A204.1 (cell line): Measurements from ENCODE around the gene STAM.

Source experiments
- FAIRE-seq: peaks from 2 replicates; lab custom pipeline; 2012; peaks lifted over from hg19 to GRCh38; lab: Jason Lieb, UNC

STAM gene

DNA sequence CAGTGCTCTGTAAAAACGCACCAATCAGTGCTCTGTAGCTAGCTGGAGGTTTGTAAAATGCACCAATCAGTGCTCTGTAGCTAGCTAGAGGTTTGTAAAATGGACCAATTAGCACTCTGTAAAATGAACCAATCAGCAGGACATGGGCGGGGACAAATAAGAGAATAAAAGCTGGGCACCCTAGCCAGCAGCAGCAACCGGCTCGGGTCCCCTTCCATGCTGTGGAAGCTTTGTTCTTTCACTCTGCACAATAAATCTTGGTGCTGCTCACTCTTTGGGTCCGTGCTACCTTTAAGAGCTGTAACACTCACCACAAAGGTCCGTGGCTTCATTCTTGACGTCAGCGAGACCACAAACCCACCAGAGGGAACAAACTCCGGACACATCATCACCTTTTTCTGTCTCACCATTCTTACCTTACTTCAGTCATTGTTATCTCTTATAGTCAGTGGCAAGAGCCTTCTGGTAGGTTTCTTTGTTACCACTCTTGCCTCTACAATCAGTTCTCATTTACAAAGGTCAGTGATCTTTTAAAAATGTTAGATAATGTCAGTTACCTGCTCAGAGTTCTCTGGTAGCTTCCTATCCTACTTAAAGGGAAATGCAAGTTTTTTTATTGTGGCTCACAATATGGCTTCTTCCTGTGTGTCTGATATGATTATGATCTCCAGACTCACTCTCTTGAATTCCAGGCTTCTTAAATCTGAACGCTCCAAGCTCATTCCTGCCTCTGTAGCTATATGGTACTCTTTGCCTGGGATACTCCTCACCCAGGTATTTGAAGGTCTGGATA lies 4.5 kb downstream of the STAM start:
- FAIRE-seq, result no peak

DNA sequence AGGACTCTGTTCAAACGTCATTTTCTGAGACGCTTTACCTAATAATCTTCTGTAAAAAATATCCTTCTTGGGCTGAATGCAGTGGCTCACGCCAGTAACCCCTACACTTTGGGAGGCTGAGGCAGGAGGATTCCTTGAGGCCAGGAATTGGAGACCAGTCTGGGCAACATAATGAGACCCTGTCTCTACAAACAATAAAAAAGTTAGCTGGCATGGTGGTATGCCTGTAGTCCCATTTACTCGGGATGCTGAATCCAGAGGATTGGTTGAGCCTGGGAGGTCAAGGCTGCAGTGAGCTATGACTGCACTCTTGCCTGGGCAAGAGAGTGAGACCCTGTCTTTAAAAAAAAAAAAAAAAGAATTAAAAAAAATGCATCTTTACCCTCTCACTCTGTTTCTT lies 5.1 kb downstream of the STAM start:
- no peak for FAIRE-seq

DNA sequence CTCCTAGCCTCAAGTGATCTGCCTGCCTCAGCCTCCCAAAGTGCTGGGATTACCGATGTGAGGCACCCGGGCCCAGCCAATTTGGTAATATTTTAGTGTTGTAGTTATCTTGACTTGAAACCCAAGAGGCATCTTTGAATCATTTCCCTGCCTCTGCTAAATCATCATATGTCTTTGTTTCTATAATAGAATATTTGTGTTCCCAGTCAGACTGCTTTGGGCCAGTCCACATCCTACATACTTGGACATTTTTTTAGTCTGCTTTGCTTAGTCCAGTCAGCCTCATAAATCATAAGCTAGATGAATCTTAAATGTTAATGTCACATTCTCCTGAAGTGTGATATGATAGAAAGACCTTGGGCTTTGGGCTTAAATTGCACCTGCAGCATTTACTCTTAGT lies 5.9 kb downstream of the STAM start:
- no peak for FAIRE-seq

DNA sequence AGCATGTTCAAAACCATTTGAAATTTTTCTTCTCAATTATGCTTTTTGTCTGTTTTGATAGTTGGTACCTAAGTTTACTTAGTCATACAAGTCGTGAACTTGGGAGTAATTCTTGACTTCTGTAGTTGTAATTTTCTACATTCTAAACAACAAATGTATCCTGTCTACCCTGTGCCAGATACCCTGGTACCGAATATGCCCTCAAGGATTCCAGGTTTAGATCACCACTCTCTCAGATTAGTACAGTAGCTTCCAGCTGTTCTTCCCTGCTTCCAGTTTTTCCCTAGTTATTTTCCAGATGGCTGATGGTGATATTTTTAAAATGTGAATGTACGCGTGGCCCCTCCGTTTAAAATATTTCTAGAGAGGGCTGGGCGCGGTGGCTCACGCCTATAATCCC lies 6.5 kb downstream of the STAM start:
- no peak for FAIRE-seq

DNA sequence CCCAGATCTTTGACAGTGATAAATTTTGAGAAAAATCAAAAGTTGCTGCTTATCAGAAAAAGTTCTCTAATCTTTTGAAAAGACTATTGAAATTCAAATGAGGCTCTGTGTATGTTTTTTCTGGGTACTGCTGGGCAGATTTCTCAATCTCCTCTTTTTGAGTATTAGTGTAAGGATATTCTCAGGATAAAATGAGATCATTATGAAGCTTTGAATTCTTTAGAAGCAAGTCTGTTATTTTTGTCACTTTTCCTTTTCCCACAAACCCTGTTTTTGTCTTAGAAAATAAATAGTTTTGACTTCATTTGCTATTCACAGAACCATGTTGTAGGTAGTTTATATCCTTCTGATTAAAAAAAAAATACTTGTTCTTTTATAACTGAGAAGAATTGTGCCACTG lies 7.9 kb downstream of the STAM start:
- FAIRE-seq, result no peak

DNA sequence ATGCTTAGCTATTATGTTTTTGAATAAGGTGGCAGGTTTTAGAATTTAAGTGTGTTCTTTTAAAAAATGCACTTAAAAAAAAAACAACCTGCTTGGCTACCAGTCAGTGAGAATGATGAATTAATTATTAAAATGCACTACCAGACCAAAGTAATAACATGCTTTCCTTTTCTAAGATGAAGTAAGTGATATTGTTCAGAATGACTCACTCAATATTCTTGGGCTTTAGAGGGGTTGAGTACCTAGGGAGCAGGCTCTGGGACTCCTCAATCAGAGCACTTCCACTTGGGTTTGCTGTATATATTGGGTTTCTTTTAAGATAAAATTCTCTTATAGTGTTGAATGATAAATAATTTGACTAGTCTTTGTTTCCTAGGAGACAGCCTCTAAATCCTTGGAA lies 8.6 kb downstream of the STAM start:
- FAIRE-seq, result no peak

DNA sequence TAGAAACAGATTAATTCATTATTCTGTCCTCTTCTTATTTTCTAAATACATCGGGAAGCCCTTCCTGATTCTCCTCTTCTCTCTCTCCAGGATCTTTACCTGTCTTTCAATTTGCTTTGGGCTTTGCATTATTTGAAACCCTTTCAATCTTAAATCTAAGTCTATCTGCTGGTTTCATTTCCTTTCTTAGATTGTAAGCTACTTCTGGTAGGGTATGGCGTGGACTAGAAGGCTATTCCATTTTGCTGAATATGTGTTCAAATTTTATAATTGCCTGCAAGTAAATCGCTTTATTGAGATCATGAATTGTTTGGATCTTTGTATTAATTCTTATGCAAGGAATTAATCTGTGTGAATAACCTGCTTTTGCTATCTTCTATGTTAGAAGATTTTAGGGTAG lies 11.1 kb downstream of the STAM start:
- no peak for FAIRE-seq

DNA sequence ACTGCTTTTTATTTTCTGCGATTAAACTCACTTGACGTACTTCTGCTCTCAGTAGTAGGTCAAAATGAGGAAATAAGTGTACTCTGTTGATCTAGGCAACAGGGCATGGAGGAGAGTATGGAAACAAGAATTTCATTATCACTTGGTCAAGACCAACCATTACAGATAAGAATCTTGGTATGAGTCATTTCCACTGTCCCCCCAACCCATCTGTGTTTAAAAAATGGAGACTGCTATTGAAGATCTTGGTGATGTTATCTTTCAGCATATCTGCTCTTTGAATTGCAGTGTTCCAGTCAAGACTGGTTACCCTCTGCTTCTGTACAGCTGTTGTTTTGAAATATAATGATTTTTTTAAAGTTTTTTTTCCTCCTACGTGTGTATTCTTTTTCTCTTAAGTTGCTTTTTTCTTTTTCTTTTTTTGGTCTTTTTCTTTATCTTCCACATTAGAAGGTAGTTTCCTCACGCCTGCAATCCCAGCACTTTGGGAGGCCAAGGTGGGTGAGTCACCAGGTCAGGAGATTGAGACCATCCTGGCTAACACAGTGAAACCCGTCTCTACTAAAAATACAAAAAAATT lies 11.7 kb downstream of the STAM start:
- FAIRE-seq, result no peak

DNA sequence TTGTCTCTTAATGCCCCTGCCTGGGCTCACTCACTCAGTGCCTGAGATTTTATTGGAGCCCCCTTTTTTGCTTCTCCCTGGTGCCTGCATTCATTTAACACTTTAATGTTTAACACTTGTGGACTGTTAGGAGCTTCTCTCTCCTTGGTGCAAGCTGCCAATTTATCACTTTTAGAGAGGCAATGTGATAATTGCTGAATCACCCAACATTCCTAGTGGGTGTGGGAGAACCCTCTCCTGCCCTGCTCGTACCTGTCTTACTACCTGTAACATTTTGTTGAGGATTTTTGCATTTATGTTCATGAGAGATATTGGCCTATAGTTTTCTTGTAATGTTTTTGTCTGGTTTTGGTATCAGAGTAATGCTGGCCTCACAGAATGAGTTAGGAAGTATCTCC lies 13.2 kb downstream of the STAM start:
- FAIRE-seq, result no peak

DNA sequence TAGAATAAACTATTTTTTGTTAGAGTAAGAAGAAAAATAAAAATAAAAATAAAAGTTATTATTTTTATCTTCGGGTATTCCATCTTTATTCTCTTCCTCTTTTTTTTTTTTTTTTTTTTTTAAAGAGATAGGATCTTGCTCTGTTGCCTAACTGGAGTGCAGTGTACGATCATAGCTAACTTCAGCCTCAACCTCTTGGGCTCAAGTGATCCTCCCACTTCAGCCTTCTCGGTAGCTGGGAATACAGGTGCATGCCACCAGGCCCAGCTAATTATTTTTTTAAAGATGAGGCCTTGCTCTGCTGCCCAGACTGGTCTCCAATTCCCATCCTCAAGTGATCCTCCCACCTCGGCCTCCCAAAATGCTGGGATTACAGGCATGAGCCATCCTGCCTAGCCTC lies 15.4 kb downstream of the STAM start:
- no peak for FAIRE-seq

DNA sequence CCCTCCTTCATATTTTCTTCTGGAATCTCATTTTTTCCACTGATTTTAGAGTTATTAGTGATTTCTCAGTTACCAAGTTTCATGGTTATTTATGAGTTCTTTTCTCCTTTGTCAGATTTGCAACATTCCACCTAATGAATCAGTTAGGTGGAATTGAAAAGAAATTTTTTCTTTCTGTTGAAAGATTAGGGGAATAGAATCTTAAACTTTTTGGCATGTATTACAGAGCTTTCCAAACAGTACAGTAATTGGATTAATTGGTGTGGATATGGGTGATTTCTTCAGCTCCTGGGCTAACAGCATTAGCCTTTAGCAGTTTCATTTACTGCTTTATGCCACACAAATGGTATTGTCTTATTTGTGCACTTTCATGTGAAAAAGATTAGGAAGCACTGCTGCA lies 17.0 kb downstream of the STAM start:
- no peak for FAIRE-seq

DNA sequence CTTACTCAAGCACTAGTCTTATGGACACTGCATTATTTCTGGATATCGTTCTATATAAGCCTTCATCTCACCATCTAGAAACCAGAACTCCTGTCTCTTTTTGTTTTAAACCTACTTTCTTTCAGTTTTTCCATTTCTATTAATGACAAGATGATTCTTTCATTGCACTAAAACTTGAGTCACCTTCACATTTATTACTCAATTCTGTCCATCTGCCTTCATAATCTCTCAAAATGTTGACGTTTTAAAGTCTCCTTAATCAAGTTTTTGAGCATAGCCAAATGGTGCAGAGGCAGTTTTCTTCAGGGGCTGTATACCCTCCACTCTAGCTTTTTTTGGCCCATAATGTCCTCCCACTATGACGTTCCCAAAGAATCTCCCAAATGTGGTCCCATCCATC lies 17.6 kb downstream of the STAM start:
- FAIRE-seq, result no peak

DNA sequence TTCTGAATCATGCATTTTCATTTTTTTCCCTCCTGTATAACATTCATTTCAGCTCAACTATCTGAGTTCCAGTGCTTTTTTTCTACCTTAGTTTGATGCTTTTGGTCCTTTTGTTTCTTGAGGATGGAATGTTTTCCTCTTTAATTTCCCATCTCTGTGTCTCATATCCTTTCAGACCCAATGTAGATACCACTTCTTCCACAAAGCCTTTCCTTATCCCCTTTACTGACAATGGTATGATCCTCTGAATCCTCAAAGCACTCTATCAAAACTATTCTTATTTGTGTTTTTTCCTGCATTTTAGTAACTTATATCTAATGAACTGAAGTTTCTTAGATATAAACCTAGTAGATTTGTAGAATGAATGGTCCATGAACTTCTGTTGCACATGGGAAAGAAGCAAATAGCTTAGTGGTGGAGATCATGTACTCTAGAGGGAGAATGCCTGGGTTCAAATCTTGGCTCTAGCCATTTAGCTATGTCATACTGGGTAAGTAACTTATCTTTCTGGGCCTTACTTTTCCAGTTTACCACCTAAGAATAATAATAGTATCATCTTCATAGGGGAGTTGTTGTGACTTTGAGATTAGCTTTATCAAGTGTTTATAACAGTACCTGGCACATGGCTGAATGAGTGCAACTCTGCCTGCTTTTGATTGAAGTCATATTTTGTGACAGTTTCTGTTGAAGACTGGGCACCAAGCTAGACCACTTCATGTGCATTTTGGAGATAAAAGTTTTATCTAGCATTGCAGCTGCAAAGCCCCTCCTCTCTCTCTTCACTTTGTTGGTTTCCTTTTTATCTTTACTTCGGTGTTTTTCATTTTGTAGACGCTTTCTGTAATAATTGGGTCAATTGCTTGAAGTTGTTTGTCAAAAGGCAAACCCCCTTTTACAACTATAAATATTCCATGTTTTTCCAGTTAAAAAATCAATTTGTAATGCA lies 18.5 kb downstream of the STAM start:
- FAIRE-seq, result no peak

DNA sequence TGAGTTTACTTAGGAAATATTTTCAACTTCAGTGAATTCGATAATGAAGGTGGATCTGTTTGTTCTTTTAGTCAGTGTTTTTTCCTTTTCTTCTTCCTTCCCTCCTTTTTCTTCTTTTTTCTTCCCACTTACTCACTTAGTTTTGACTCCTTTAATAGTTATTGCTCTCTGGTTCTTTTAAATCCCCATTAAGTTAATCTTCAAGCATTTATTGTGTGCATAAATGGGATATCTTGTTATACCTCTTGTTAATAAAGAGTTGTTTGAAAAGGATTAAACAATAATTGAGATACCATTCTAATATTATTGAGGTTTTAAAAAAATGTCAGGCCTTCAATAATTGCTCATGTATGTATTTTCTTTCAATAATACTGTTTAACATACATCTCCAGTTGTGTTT lies 19.5 kb downstream of the STAM start:
- FAIRE-seq, result no peak

DNA sequence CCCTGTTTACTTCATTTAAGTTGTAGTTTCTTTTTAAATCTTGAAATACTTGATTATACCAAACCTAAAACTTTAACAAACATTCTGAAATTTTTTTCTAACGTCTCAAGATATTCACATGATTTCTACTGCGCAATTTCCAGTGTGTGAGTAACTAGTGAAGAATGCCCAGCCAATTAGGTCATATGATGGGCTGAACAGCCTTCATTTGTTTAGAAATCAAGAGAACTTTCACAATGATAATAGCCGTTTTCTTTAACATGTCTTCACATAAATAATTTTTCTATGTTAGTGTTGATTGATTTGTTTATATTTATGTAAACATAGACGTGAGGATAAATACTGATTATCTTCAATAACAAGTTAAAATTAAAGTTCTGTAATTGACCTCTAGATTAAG lies 21.8 kb downstream of the STAM start:
- no peak for FAIRE-seq

DNA sequence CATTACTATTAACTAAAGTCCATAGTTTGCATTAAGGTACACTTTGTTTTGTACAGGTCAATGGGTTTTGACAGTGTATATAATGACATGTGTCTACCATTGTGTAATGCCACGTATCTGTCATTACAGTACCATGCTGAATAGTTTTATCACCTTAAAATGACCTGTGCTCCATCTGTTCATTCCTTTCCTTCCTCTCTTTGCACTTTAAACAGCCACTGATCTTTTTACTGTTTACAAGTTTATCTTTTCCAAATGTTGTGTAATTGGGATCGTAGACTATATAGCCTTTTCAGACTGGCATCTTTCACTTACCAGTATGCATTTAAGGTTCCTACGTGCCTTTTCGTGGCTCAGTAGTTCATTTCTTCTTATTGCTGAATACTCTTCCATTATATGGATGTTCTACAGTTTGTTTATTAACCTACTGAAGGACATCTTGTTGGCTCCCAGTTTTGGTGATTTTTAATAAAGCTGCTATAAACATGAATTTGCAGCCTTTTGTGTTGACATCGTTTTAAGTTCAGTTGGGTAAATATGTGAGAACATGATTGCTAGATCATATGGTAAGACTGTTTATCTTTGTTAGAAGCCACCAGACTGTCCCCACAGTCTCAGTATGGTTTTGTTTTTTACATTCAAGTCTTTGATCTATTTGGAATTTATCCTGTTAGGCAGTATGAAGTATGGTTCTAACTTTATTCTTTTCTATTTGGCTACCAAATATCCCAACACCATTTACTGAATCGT lies 24.7 kb downstream of the STAM start:
- no peak for FAIRE-seq

DNA sequence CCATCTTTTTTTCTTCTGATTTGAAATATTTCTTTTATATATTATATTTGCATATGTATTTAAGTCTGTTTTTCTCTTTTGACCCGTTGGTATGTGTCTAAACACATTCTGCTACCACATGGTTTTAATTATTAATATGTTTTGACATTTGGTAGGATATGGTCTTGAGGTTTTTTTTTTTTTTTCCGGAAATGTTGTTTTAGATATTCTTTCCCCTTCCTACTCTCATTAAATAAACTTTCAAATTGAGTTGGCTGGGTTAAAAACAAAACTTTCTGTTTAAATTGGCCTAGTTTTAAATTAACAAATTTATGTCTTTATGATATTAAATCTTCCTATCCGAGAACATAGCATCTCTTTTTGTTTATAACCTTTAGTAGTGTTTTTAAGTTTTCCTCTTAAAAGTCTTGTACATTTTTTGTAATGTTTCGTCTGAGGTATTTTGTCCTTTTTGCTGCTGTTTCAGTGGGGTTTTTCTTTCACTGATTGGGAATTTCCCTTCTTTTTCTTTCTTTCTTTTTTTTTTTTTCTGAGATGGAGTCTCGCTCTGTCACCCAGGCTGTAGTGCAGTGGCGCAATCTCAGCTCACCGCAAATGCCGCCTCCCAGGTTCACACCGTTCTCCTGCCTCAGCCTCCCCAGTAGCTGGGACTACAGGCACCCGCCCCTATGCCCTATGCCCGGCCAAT lies 25.4 kb downstream of the STAM start:
- FAIRE-seq, result no peak

DNA sequence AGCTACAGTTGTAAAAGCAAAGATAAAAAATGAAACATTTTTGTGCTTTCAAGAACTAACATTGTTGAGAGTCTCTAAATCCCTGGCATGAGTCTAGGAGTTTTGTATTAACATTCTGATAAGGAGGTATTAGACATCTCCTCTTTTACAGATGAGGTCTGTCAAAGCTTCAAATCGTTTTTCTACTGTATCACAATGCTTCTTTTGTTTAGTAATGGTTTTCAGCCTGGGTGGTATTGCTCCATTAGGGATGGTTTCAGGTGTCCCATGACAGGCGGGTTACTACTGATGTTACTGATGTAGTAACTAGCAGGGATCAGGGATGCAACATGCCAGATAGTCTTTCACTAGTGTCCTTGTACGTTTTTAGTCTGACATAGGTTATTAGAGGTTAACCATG lies 27.4 kb downstream of the STAM start:
- FAIRE-seq, result no peak

DNA sequence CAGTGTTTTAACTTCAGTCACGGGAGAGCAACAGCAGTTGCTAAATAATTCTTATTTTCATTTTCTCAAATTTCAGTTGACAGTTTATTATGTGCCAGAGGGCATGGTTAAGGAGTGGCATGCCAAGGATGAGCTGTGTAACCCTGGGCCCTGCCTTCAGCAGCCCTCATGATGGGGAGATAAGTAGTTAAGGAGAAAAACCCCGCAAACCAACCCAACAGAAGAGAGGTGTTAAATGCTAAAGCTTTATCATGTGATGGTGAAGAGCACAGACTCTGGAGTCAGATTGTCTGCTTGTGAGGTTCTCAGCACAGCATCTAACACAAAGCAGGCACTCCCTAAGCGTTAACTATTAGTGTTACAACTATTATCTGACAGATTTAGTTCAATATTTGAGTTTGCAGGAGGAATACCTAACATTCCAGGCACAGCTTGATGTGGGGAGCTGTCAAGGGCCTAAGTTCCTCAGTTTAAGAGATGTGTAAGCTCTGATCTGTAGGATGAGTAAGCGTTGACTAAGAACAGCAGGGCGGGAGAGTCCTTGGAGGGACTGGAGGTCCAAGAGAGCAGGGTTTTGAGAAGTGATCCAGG lies 29.6 kb downstream of the STAM start:
- no peak for FAIRE-seq

DNA sequence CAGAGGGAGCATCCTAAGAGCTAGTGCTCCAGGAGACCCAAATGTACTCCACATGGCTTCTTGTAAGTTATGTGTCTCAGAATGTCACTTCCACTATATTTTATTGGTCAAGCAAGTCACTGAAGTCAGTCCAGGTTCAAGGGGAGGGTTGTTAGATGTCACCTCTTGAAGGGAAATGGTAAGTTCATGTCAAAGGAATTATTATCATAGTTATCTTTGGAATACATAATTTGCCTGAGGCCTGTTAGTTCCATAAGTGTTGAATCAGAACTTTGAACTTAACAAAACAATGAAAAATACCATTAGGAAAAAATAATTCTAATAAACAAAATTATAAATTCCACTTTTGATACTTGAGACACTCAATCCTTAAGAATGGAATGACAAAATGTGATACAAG lies 30.6 kb downstream of the STAM start:
- no peak for FAIRE-seq

DNA sequence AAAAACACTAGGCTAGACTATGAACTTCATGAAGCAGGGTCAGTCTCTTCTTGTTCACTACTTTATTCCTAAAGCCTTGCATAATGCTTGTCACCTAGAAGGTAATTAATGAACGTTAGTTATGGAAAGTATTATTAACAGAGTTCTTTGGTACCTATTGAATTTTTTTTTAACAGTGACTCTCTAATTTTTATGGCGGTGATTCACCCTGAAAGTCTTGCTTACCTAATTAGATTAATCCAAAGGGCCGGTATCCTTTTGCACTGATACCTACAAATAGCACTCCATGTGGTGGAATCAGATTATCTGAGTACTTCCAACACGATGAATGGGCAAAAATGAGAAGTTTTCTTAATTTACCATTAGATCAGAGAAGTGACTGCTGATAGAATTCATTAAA lies 31.7 kb downstream of the STAM start:
- no peak for FAIRE-seq

DNA sequence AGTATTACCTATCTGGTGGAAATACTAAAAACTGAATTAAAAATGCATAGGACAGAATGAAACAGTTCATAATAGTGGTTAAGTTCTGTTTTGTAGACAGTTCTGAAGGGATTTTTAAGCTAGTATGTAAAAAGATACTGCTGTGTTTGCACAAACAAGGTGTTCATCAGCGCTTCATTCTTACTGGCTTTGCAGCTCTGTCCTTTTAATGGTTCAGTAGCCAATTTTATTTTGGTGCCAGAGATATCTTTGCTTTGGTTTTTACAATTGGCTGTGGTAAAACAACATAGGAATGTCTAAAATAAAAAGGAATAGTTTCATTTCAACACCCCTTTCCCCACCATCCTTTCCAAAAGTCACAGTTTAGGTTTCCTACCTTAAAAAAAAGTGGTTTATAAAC lies 33.0 kb downstream of the STAM start:
- FAIRE-seq, result no peak
